DMS114 treated with DMSO at 0.1 percent for 48 hours (cell line): ENCODE data around the gene SNTB2.
"Not testable (repeated sequence)": the region's sequence is repeated elsewhere in the genome, so short reads cannot be mapped to it uniquely, and the experiment has no call there.

Source experiments
- DNase-seq: peaks from one replicate; lab custom pipeline; 2025; ENCODE audit not compliant: unreplicated experiment; lab: John Stamatoyannopoulos, UW

SNTB2 gene

GRCh38 chr16:69233124-69233523 lies 46.2 kb downstream of the SNTB2 start:
- no peak for DNase-seq

DNA sequence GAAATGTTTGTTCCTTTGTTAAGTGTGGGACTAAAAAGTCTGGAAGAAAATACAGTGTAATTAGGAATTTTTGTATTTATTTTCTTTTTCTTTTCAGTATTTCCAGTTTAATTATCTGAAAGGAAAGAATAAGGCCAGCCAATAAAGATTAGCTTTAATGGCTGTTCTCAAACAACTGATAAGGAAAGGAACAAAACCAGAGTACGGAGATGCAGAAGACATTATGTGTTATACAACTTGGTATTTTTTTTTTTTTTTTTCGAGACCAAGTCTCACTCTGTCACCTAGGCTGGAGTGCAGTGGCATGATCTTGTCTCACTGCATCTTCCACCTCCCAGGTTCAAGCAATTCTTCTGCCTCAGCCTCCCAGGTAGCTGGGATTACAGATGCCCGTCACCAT lies 47.5 kb downstream of the SNTB2 start:
- no peak for DNase-seq

- no peak for DNase-seq
Measured at GRCh38 chr16:69236319-69236718, 49.4 kb downstream of the SNTB2 start.

GRCh38 chr16:69237296-69237695 lies 50.3 kb downstream of the SNTB2 start:
- no peak for DNase-seq

GRCh38 chr16:69239851-69240250 lies 52.9 kb downstream of the SNTB2 start:
- no peak for DNase-seq

DNA sequence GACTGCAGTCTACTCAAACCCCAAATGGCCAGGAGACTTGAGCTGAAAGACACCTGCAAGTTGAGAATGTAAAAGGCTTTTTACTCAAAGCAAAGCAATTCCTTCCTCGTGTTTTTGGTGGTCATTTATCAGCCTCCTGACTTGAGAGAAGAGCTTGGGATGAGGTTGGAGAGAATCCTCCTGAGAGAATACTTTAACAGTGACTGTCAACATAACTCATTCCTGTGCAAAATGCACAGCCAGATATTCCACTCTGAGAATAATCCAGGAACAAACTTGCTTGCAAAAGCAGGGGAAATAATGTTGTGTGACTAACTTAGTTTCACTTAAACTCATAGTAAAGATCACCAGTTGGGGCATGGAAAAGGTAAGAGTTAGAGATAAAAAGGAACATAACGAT lies 53.4 kb downstream of the SNTB2 start:
- no peak for DNase-seq

DNA sequence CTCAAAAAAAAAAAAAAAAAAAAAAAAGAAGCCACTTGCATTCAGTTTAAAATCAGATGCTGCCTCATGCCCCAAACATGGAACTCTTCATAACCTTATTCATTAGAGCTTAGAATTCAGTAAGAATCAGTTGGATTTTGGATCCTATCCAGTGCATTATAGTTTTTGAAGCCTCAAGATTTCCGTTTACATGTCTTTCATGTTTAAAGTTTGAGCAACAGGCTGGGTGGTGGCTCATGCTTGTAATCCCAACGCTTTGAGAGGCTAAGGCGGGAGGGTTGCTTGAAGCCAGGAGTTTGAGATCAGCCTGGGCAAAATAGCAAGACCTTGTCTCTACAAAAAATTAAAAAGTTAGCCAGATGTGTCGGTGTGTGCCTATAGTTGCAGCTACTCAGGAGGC lies 55.0 kb downstream of the SNTB2 start:
- no peak for DNase-seq

- DNase-seq = no peak
Measured at GRCh38 chr16:69243479-69243878, 56.5 kb downstream of the SNTB2 start.

GRCh38 chr16:69244336-69244735 lies 57.4 kb downstream of the SNTB2 start:
- no peak for DNase-seq

GRCh38 chr16:69250081-69250480 lies 63.1 kb downstream of the SNTB2 start:
- no peak for DNase-seq

- DNase-seq = no peak
Measured at GRCh38 chr16:69253870-69254341, 66.9 kb downstream of the SNTB2 start.

DNA sequence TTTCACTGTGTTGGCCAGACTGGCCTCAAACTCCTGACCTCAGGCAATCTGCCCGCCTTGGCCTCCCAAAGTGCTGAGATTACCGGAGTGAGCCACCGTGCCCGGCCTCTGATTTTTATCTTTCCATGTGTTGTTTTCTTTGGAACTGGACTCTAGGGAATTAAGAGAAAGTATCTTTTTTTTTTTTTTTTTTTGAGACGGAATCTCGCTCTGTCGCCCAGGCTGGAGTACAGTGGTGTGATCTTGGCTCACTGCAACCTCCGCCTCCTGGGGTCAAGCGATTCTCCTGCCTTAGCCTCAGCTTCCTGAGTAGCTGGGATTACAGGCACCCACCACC lies 72.4 kb downstream of the SNTB2 start:
- not testable (repeated sequence) for DNase-seq

- DNase-seq = no peak
Measured at GRCh38 chr16:69260019-69260418, 73.1 kb downstream of the SNTB2 start.

GRCh38 chr16:69260506-69260905 lies 73.5 kb downstream of the SNTB2 start:
- DNase-seq = no peak

DNA sequence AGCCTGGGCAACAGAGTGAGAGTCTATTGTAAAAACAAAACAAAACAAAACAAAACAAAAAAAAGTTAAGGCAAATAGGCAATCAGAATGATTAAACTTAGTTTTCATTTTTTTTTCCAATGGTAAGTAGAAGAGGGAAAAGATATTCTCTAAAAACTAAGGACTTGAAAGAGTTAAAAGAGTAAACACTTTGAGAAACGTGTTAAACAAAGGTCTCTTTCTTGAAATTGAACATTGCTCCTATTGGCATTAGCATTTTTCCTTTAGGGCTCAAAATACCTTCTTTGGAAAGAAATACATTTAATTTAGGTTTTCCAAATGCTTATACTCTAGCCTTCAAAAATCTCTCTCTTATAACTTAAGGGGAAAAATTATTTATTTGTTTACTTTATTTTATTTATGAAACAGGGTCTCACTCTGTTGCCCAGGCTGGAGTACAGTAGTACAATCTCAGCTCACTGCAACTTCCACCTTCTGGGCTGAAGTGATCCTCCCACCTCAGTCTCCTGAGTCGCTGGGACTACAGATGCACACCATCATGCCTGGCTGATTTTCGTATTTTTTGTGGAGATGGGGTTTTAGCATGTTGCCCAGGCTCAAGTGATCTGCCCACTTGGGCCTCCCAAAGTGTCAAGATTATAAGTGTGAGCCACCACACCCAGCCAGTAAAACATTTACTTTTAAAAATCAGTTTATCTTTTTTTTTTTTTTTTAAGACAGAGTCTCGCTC lies 79.5 kb downstream of the SNTB2 start:
- DNase-seq = no peak

- DNase-seq = no peak
Measured at GRCh38 chr16:69267633-69268032, 80.7 kb downstream of the SNTB2 start.

GRCh38 chr16:69270395-69270794 lies 83.4 kb downstream of the SNTB2 start:
- no peak for DNase-seq

DNA sequence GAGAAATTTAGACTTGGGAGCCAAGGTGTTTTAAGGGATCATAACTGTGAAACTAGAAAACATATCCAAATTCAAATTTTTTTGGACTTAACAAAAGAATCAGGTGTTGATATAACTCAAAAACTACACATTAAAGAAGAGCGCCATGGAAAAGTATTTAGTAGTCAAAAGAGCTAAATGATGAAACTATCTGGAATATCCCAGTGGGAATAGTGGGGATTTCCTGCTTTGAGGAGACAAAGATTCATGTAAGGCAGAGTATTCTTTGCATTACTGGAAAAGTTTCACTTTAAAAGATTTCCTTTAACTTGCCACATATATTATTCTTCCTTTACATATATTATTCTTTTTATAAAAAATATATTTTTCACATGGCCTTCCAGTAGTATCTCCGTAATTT lies 83.9 kb downstream of the SNTB2 start:
- no peak for DNase-seq

DNA sequence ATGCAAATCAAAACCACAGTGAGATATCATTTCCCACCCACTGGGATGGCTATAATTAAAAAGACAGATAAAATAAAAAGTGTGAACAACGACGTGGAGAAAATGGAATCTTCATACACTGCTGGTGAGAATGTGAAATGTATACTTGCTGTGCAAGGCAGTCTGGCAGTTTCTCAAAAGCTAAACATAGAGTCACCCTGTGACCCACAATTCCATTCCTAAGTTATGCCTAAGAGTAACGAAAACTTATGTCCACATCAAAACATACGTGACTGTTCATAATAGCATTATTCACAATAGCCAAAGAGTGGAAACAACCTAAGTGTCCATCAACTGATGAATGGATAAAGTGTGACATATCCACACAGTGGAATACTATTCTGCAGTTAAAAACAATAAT lies 86.0 kb downstream of the SNTB2 start:
- DNase-seq = no peak

DNA sequence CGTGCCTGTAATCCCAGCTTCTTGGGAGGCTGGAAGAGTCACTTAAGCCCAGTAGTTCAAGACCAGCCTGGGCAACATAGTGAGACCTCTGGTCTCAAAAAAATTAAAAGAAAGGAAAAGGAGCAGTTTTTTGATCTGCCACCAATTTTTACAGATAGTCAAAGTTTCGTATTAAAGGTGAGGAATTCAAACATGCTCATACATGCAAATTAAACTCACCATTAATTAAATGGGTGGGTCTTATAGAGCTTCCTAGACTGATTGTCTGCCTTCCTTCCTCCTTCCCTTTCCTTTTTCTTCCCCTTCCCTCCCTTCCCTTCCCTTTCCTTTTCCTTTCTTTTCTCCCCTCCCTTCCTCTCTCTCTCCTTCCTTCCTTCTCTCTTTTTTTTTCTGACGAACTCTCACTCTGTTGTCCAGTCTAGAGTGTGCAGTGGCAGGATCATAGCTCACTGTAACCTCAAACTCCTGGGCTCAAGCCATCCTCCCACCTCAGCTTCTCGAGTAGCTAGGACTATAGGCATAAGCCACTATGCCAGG lies 87.8 kb downstream of the SNTB2 start:
- no peak for DNase-seq

DNA sequence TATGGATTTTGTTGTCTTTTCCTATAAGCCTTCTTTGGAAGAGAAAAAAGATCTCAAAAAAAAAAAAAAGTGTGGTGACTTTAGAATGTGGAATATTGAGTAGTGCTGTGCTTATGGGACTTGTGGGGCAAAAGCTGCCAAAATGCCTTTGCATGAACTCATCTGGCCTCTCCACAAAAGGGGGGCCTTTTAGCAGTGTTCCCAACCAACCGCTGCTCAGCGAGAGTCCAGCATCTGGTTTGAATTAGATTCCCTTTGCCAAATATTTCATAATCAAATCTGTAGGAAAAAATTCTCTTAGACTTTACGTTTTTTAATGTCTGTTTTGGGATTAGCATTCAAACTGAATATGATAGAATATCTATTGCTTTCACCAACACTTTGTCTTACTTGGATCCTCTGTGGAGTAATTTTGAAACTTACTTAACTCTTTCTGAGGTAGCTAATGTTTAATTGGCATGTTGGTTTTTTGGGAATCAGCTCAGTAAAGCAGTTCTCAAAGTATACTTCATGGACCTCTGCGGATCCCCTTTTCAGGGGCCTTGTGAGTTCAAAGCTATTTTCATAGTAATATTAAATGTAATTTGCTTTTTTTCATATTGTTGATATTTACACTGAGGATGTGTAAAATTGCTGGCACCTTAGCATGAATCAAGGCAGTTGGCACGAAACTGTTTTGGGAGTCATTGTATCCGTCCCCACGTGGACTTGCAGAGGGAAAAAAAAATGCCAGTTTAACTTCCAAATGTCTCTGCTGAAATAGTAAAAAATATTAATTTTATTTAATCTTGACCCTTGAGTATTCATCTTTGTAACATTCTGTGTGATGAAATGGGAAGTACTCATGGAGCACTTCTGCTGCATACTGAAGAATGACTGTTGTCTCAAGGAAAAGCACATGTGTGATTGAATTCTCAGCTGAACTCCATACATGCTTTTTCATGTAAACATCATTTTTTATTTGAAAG lies 89.5 kb downstream of the SNTB2 start:
- DNase-seq = no peak

- no peak for DNase-seq
Measured at GRCh38 chr16:69277413-69277812, 90.4 kb downstream of the SNTB2 start.
